ENCODE results near the gene CBR3.

The CBR3 gene

GRCh38 chr21:36163750-36164741 is 29.2 kb downstream of the CBR3 start (continued):
- TF ChIP-seq ZNF223 (tag by site-specific recombination; IDR thresholded peaks at IDR 0.05) (no peak), SP3 (tag by site-specific recombination; IDR thresholded peaks at IDR 0.05) (no peak), TSHZ1 (tag by site-specific recombination; IDR thresholded peaks at IDR 0.05; ENCODE audit: borderline replicate concordance) (no peak), ZNF76 (tag by site-specific recombination; IDR thresholded peaks at IDR 0.05; ENCODE audit: borderline replicate concordance, low read depth) (0 out of 2 replicates have a peak, but pooled peaks have one; percentile 13), ZBTB48 (tag by site-specific recombination; IDR thresholded peaks at IDR 0.05) (peak; percentile 32; the same call in 1 of the 2 replicates), ZNF157 (tag by site-specific recombination; IDR thresholded peaks at IDR 0.05) (no peak), ZNF677 (tag by site-specific recombination; IDR thresholded peaks at IDR 0.05) (no peak), BCL6B (tag by site-specific recombination; IDR thresholded peaks at IDR 0.05) (no peak), EGR2 (tag by site-specific recombination; IDR thresholded peaks at IDR 0.05; ENCODE audit: low read depth) (peak; percentile 49; the same call in 1 of the 2 replicates), ZNF621 (tag by site-specific recombination; IDR thresholded peaks at IDR 0.05) (no peak), ZNF518A (tag by site-specific recombination; conservative IDR thresholded peaks at IDR 0.05; ENCODE audit: low read depth) (no peak), ZNF37A (tag by site-specific recombination; IDR thresholded peaks at IDR 0.05) (no peak), ZNF366 (tag by site-specific recombination; conservative IDR thresholded peaks at IDR 0.05) (no peak), ZNF280C (tag by site-specific recombination; IDR thresholded peaks at IDR 0.05) (no peak)
